ENCODE results near the gene RAD51B. TPM values are rescaled to one million over a fixed set of nuclear protein-coding genes. Genes with fewer than 3 reads are reported as not detected.

Gene RAD51B
- total RNA-seq, 4 donors from 2014 or later, result 19.6 to 39.7 (median 25.4) TPM

DNA sequence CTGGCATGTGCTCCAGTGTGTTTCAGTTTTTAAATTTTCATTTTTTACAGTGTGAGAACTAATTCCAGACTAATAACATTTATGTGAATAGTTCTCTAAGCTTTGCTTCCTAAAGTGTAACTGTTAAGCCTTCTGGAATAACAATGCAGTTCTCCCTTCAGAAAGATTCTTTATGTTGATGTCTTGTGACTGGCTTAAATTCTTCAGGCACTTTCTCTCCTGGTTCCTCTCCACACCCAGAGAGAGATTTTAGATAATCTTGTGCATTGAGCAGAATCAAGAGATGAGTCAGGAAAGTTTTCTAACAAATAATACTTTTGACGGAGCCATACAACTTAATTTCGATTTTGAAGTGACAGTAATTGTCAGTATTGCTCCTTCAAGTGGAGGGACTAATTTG, 118.5 kb downstream of the RAD51B start:
- H3K27me3 ChIP-seq, result no peaks in the 10 kb centered on the region
- no peaks in the 10 kb centered on the region for H3K9me3 ChIP-seq
- peak overlapping the region; percentile 10 for H3K27ac ChIP-seq
- H3K4me3 ChIP-seq, result no peak overlapping the region
- TF ChIP-seq POLR2AphosphoS5 (IDR thresholded peaks at IDR 0.05) (no peak), EP300 (IDR thresholded peaks at IDR 0.05) (no peak), POLR2A (IDR thresholded peaks at IDR 0.05) (no peak)
- TF ChIP-seq, protein P1, sequence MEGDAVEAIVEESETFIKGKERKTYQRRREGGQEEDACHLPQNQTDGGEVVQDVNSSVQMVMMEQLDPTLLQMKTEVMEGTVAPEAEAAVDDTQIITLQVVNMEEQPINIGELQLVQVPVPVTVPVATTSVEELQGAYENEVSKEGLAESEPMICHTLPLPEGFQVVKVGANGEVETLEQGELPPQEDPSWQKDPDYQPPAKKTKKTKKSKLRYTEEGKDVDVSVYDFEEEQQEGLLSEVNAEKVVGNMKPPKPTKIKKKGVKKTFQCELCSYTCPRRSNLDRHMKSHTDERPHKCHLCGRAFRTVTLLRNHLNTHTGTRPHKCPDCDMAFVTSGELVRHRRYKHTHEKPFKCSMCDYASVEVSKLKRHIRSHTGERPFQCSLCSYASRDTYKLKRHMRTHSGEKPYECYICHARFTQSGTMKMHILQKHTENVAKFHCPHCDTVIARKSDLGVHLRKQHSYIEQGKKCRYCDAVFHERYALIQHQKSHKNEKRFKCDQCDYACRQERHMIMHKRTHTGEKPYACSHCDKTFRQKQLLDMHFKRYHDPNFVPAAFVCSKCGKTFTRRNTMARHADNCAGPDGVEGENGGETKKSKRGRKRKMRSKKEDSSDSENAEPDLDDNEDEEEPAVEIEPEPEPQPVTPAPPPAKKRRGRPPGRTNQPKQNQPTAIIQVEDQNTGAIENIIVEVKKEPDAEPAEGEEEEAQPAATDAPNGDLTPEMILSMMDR (IDR thresholded peaks at IDR 0.05), result no peak
- H3K36me3 ChIP-seq, result no peaks in the 10 kb centered on the region
- DNase-seq (ENCODE audit: low spot score in 2 of 2), result no peak
- H3K4me1 ChIP-seq, result peaks cover 65% of the 10 kb centered on the region
- WGBS, result 46% methylated on average over 2 of the region's 2 CpGs

DNA sequence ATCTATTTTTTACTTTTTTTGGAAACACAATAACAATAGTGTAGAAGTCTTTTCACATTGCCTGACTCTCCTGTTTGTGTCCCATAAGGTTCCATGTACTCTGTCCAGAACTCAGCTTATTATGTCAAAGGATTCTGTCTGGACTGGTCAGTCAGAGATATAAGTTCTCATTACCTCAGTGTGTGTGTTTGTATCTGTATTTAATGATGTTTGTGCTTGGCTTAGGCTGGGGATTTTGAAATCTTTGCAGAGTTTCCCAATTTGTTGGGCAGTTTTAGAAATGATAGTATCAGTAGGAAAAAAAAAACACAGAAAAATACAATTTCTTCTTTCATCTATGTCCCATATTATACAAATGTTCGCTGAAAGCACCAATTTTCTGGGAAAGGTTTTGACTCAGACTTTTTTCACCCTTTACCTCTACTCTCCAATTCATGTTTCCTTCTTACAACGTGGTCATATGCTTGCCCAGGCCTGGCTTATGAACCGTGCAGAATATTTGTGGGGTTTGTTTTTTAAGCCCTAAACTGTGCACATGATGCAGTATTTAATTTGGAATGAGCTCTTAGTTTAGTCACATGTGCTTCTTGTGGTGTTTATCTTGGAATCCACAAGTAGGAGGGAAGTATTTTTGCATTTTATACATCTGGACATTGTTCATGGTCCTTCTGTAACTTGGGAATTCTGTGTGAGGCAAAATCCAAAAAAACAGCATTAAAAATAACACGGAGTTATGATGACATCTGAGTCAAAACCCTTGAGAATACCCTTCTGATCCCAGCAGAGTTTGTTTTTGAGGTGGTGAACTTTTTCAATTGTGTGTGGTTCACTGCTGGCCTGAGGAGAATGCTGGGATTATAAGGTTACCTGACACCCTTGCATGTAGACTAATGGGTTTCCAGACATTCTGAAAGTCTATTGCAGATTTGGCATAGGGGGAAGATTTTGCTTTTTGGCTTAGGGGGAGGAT, 121.2 kb downstream of the RAD51B start:
- H3K4me1 ChIP-seq, result peaks cover 66% of the 10 kb centered on the region
- H3K27me3 ChIP-seq, result no peaks in the 10 kb centered on the region
- DNase-seq (ENCODE audit: low spot score in 2 of 2), result no peak
- no peaks in the 10 kb centered on the region for H3K36me3 ChIP-seq
- 25% methylated on average over 4 of the region's 4 CpGs for WGBS
- H3K9me3 ChIP-seq, result no peaks in the 10 kb centered on the region
- no peak overlapping the region for H3K4me3 ChIP-seq
- peak overlapping the region; percentile 76 for H3K27ac ChIP-seq
- TF ChIP-seq POLR2AphosphoS5 (IDR thresholded peaks at IDR 0.05), result no peak
- TF ChIP-seq, protein P1 (IDR thresholded peaks at IDR 0.05), result no peak
- TF ChIP-seq EP300 (IDR thresholded peaks at IDR 0.05), result no peak
- no peak for TF ChIP-seq POLR2A (IDR thresholded peaks at IDR 0.05)

DNA sequence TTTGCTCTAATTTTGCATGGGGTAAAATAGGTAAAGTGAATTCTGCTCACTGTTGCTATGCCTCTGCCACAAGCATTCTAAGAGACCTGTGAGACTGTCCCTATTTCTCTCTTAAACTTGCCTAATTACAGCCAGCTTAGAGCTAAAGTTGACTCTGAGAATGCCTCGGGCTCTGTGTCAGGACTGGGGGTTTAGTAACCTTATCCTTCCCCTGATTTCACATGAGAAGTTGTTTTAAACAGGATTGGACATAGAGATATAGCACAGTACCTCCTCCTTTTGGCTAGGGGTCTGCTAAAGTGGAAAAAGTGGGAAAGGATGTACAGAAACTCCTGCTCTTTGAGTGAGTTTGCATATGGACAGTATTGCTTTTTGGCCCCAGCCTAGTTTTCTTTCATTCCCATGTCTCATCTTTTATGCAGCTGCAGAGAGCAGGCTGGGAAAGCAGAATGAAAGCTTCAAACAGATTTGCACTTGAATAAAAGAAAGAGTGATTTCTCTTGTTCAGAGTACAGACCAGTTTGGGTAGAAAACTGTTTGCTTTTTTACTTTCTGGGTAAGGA, 122.0 kb downstream of the RAD51B start:
- H3K4me1 ChIP-seq, result peaks cover 64% of the 10 kb centered on the region
- no peak for DNase-seq (ENCODE audit: low spot score in 2 of 2)
- H3K27me3 ChIP-seq, result no peaks in the 10 kb centered on the region
- WGBS, result 44% methylated on average over 1 of the region's 1 CpG
- TF ChIP-seq POLR2A (IDR thresholded peaks at IDR 0.05), result no peak
- no peak for TF ChIP-seq POLR2AphosphoS5 (IDR thresholded peaks at IDR 0.05)
- no peak for TF ChIP-seq EP300 (IDR thresholded peaks at IDR 0.05)
- TF ChIP-seq, protein P1 (IDR thresholded peaks at IDR 0.05), result no peak
- H3K4me3 ChIP-seq, result no peak overlapping the region
- no peaks in the 10 kb centered on the region for H3K36me3 ChIP-seq
- H3K9me3 ChIP-seq, result no peaks in the 10 kb centered on the region
- peak overlapping the region; percentile 76 for H3K27ac ChIP-seq

DNA sequence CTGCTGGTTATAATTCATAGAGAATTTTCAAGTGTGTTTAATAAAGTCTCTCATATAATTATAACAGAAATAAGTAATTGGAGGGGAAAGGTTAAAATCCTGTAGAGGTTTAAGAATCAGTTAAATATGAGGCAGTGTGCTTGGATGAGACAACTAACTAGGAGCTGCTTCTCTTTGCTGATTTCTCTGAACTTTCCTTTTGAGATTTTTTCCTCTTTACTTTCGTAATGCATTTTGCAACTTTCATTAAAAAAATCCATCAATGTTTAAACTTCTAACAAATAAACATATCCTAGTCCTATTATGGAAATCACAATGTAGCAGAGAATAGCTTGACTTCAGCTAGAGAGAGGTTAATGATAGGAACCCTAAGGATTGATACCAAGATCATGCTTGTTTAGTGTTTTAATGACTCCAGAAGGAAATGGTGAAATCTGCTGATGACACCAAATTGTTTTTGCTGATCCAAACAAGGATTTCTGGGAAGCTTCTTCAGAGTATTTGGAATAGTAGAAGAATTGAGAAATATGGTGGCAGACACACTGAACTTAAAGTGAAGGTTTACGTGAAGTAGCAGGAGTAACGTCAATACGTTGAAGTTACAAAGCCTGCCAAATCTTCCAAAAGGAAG, 122.6 kb downstream of the RAD51B start:
- 47% methylated on average over 4 of the region's 4 CpGs for WGBS
- Histone ChIP-seq H3K4me3 (no peak overlapping the region), H3K36me3 (no peaks in the 10 kb centered on the region), H3K27ac (peak overlapping the region; percentile 76), H3K4me1 (peaks cover 57% of the 10 kb centered on the region), H3K9me3 (no peaks in the 10 kb centered on the region), H3K27me3 (no peaks in the 10 kb centered on the region)
- no peak for DNase-seq (ENCODE audit: low spot score in 2 of 2)
- TF ChIP-seq, protein P1 (IDR thresholded peaks at IDR 0.05), result no peak
- no peak for TF ChIP-seq POLR2AphosphoS5 (IDR thresholded peaks at IDR 0.05)
- no peak for TF ChIP-seq EP300 (IDR thresholded peaks at IDR 0.05)
- no peak for TF ChIP-seq POLR2A (IDR thresholded peaks at IDR 0.05)

DNA sequence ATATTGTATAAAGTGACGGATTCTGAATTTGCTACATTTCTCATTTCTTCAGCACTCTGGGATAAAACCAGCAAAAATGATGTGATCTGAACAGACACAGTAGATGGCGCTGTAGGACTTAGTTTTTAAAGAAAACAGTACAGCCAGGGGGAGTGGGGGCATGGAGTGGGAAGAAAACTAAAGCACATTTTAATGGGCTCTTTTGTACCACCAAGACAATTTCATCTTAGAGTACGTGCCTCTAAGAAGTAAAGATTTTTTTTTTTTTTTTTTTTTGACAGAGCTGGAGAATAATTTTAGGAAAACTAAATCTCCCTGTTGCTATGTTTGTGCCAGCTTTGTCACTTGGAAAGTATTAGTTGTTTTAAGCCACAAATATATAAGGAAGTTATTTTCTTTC, 124.4 kb downstream of the RAD51B start:
- Histone ChIP-seq H3K36me3 (no peaks in the 10 kb centered on the region), H3K27me3 (no peaks in the 10 kb centered on the region), H3K4me1 (peaks cover 42% of the 10 kb centered on the region), H3K4me3 (no peak overlapping the region), H3K9me3 (no peaks in the 10 kb centered on the region), H3K27ac (peak overlapping the region; percentile 22)
- TF ChIP-seq POLR2AphosphoS5 (IDR thresholded peaks at IDR 0.05), result peak in 1 of 3 donors; percentile 7
- TF ChIP-seq, protein P1 (IDR thresholded peaks at IDR 0.05), result peak; percentile 49 to 94
- no peak for TF ChIP-seq POLR2A (IDR thresholded peaks at IDR 0.05)
- no peak for TF ChIP-seq EP300 (IDR thresholded peaks at IDR 0.05)
- 11% methylated on average over 3 of the region's 3 CpGs for WGBS
- DNase-seq (ENCODE audit: low spot score in 2 of 2), result peak; percentile 70 to 86
